H9 (cell line): ENCODE measurements around the gene CD79A. TPM values are rescaled to one million over a fixed set of nuclear protein-coding genes. Genes with fewer than 3 reads are reported as not detected.

Experiments
- DNase-seq: peaks from one replicate; pipeline ENCODE4 v3.0.0-alpha.2; 2017
- H2AFZ ChIP-seq: one replicate; pipeline ENCODE4 v1.6.1; 2013; ENCODE audit warnings: mild to moderate bottlenecking, low read length, control low read depth, moderate library complexity
- H2AK5ac ChIP-seq: 2 replicates; pipeline ENCODE4 v1.6.1; 2013; ENCODE audit warnings: low read length, control low read depth, mixed read lengths; ENCODE audit not compliant: insufficient read length
- H2BK120ac ChIP-seq: one replicate; pipeline ENCODE4 v1.6.1; 2013; ENCODE audit warnings: low read depth, mild to moderate bottlenecking, low read length, control low read depth, inconsistent platforms; ENCODE audit not compliant: poor library complexity, severe bottlenecking
- H2BK12ac ChIP-seq: 2 replicates; pipeline ENCODE4 v1.6.1; 2013; ENCODE audit warnings: low read length, control low read depth, mixed read lengths, low read depth; ENCODE audit not compliant: insufficient read length
- H2BK15ac ChIP-seq: 2 replicates; pipeline ENCODE4 v1.6.1; 2013; ENCODE audit warnings: low read depth, low read length, control low read depth
- H2BK20ac ChIP-seq: one replicate; pipeline ENCODE4 v1.6.1; 2013; ENCODE audit warnings: low read depth, mild to moderate bottlenecking, low read length, control low read depth, inconsistent platforms; ENCODE audit not compliant: poor library complexity, severe bottlenecking
- H2BK5ac ChIP-seq: 2 replicates; pipeline ENCODE4 v1.6.1; 2013; ENCODE audit warnings: low read length, control low read depth, mixed read lengths; ENCODE audit not compliant: insufficient read length
- H3K14ac ChIP-seq: 2 replicates; pipeline ENCODE4 v1.6.1; 2013; ENCODE audit warnings: low read length, control low read depth; ENCODE audit not compliant: insufficient read depth
- H3K18ac ChIP-seq: 2 replicates; pipeline ENCODE4 v1.6.1; 2013; ENCODE audit warnings: low read depth, mild to moderate bottlenecking, mixed read lengths, low read length, control low read depth; ENCODE audit not compliant: insufficient read length
- H3K23ac ChIP-seq: 2 replicates; pipeline ENCODE4 v1.6.1; 2013; ENCODE audit warnings: low read length, control low read depth, mixed read lengths, low read depth; ENCODE audit not compliant: insufficient read length
- H3K23me2 ChIP-seq: 2 replicates; pipeline ENCODE4 v1.6.1; 2013; ENCODE audit warnings: low read depth, mild to moderate bottlenecking, mixed read lengths, low read length, control low read depth; ENCODE audit not compliant: insufficient read length, poor library complexity, severe bottlenecking
- H3K27ac ChIP-seq: 2 replicates; pipeline ENCODE4 v1.5.1; 2013; ENCODE audit warnings: low read length, control low read depth, mixed read lengths, low read depth; ENCODE audit not compliant: insufficient read length
- H3K27me3 ChIP-seq: 2 replicates; pipeline ENCODE4 v1.6.1; 2013; ENCODE audit warnings: low read length, control low read depth, inconsistent platforms; ENCODE audit not compliant: insufficient read depth
- H3K4ac ChIP-seq: 2 replicates; pipeline ENCODE4 v1.6.1; 2013; ENCODE audit warnings: low read depth, mild to moderate bottlenecking, control low read depth, inconsistent platforms, low read length, moderate library complexity
- H3K4me1 ChIP-seq: 2 replicates; pipeline ENCODE4 v1.6.1; 2013; ENCODE audit warnings: low read length, control low read depth, inconsistent platforms; ENCODE audit not compliant: insufficient read depth
- H3K4me2 ChIP-seq: 2 replicates; pipeline ENCODE4 v1.6.1; 2013; ENCODE audit warnings: low read length, control low read depth, mixed read lengths; ENCODE audit not compliant: insufficient read length, insufficient read depth
- H3K56ac ChIP-seq: 2 replicates; pipeline ENCODE4 v1.6.1; 2013; ENCODE audit warnings: low read depth, mild to moderate bottlenecking, mixed read lengths, low read length, control low read depth; ENCODE audit not compliant: insufficient read length
- H3K79me1 ChIP-seq: 2 replicates; pipeline ENCODE4 v1.6.1; 2013; ENCODE audit warnings: low read depth, mild to moderate bottlenecking, moderate library complexity, low read length, control low read depth, inconsistent platforms; ENCODE audit not compliant: insufficient read depth, poor library complexity, severe bottlenecking
- H3K79me2 ChIP-seq: 2 replicates; pipeline ENCODE4 v1.6.1; 2013; ENCODE audit warnings: low read length, control low read depth, inconsistent platforms; ENCODE audit not compliant: insufficient read depth
- H3K9ac ChIP-seq: 2 replicates; pipeline ENCODE4 v1.6.1; 2013; ENCODE audit warnings: low read length, control low read depth, mixed read lengths; ENCODE audit not compliant: insufficient read length; ENCODE audit errors: extremely low read depth
- H3K9me3 ChIP-seq: one replicate; pipeline ENCODE4 v1.6.1; 2013; ENCODE audit warnings: low read depth, low read length, inconsistent platforms; ENCODE audit not compliant: control insufficient read depth
- H3T11ph ChIP-seq: one replicate; pipeline ENCODE4 v1.6.1; 2013; ENCODE audit warnings: mild to moderate bottlenecking, low read length, control low read depth, inconsistent platforms
- H4K20me1 ChIP-seq: one replicate; pipeline ENCODE4 v1.6.1; 2013; ENCODE audit not compliant: control insufficient read depth, insufficient read length, insufficient read depth
- H4K5ac ChIP-seq: 2 replicates; pipeline ENCODE4 v1.6.1; 2013; ENCODE audit warnings: low read depth, mild to moderate bottlenecking, mixed read lengths, low read length, control low read depth; ENCODE audit not compliant: insufficient read length
- H4K8ac ChIP-seq: replicated peaks from 2 replicates; pipeline ENCODE4 v1.6.1; 2013; ENCODE audit warnings: low read length, control low read depth, mixed read lengths, low read depth; ENCODE audit not compliant: insufficient read length
- H4K91ac ChIP-seq: 2 replicates; pipeline ENCODE4 v1.6.1; 2013; ENCODE audit warnings: low read depth, mild to moderate bottlenecking, moderate library complexity, mixed read lengths, low read length, control low read depth; ENCODE audit not compliant: insufficient read length
- H3K27ac Mint-ChIP-seq, 3 experiments: 2 replicates in 2 of 3; 3 replicates in 1 of 3; pipeline ENCODE4 v1.8.0; 2020 to 2021; ENCODE audit warnings: mixed read lengths in 3 of 3, mild to moderate bottlenecking in 1 of 3, moderate library complexity in 1 of 3
- H3K27me3 Mint-ChIP-seq: 2 replicates; pipeline ENCODE4 v1.8.0; 2021; ENCODE audit warnings: low read depth, mild to moderate bottlenecking, moderate library complexity, mixed read lengths
- H3K36me3 Mint-ChIP-seq, 3 experiments: 2 replicates in 2 of 3; 3 replicates in 1 of 3; pipeline ENCODE4 v1.8.0; 2020 to 2021; ENCODE audit warnings: low read depth in 3 of 3, mixed read lengths in 3 of 3; ENCODE audit not compliant: insufficient read depth in 1 of 3
- H3K4me1 Mint-ChIP-seq, 2 experiments: 2 replicates each; pipeline ENCODE4 v1.8.0; 2020; ENCODE audit warnings: mixed read lengths in 2 of 2
- H3K4me3 Mint-ChIP-seq, 2 experiments: 2 replicates in 1 of 2; 3 replicates in 1 of 2; pipeline ENCODE4 v1.8.0; 2020 to 2021; ENCODE audit warnings: mild to moderate bottlenecking in 2 of 2, mixed read lengths in 2 of 2, moderate library complexity in 1 of 2
- H3K9me3 Mint-ChIP-seq, 2 experiments: 2 replicates in 1 of 2; 3 replicates in 1 of 2; pipeline ENCODE4 v1.8.0; 2020; ENCODE audit warnings: mild to moderate bottlenecking in 2 of 2, mixed read lengths in 2 of 2, moderate library complexity in 1 of 2
- WGBS: extraction: QIAGEN DNeasy Blood & Tissue Kit; methylation state at CpG from one replicate; pipeline ENCODE4 v1.1.7; 2013; ENCODE audit warnings: missing lambda C conversion rate, low lambda C conversion rate, mixed read lengths; ENCODE audit not compliant: insufficient read length; ENCODE audit errors: extremely low coverage; 5-methylcytosine and 5-hydroxymethylcytosine counted together
- total RNA-seq: library from RNA; stranded (reverse); gene quantifications from 2 replicates; pipeline ENCODE4 v1.2.1, GENCODE V29; 2021
- TF ChIP-seq, protein P1 (sequence below): fragments of 200-600 bp; sonication (generic); conservative IDR thresholded peaks from 3 replicates; pipeline ENCODE4 v1.8.0; 2021; ENCODE audit warnings: antibody characterized with exemption, mild to moderate bottlenecking

Gene CD79A
- total RNA-seq, 1 experiment from 2014 or later: 0.22 TPM

DNA sequence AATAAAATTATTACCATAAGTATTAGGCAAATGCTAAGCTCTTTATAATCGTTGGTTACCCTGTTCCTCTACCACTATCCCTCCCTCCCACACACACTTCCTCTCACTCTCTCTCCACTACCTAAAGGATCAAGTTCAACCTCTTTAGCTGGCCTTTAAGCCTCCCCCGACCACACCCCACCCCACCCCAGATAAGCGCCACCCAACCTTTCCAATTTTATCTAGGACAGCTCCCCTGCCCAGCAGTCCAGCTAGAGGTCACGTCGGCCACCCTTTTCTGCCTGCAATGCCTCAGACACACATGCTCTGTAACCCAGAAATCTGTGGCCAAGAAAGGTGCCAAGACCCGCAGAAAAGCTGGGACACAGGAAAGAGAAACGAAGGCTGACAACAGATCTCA is 33.7 kb upstream of the CD79A start:
- TF ChIP-seq, protein P1, sequence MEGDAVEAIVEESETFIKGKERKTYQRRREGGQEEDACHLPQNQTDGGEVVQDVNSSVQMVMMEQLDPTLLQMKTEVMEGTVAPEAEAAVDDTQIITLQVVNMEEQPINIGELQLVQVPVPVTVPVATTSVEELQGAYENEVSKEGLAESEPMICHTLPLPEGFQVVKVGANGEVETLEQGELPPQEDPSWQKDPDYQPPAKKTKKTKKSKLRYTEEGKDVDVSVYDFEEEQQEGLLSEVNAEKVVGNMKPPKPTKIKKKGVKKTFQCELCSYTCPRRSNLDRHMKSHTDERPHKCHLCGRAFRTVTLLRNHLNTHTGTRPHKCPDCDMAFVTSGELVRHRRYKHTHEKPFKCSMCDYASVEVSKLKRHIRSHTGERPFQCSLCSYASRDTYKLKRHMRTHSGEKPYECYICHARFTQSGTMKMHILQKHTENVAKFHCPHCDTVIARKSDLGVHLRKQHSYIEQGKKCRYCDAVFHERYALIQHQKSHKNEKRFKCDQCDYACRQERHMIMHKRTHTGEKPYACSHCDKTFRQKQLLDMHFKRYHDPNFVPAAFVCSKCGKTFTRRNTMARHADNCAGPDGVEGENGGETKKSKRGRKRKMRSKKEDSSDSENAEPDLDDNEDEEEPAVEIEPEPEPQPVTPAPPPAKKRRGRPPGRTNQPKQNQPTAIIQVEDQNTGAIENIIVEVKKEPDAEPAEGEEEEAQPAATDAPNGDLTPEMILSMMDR: no peak
- peaks cover 0 to 6% (median 0%) of the 10 kb centered on the region in 3 experiments; a peak in 2 of 7 replicates for H3K36me3 Mint-ChIP-seq
- WGBS: no CpG with 5 or more reads among the region's 7 CpGs

More for the DNA sequence above, 33.7 kb upstream of the CD79A start:
- no peak overlapping the region for H4K5ac ChIP-seq
- H3K23ac ChIP-seq: no peak overlapping the region
- no peaks in the 10 kb centered on the region for H3K79me2 ChIP-seq
- H3K56ac ChIP-seq: no peak overlapping the region
- H3K9me3 ChIP-seq: no peaks in the 10 kb centered on the region
- Mint-ChIP-seq H3K27me3 (peaks cover 23% of the 10 kb centered on the region), H3K27ac (no peak overlapping the region), H3K9me3 (peaks cover 9 to 79% of the 10 kb centered on the region in 2 experiments; a peak in 4 of 5 replicates), H3K4me1 (no peaks in the 10 kb centered on the region), H3K4me3 (no peak overlapping the region)
- no peak for DNase-seq
- H4K91ac ChIP-seq: no peak overlapping the region
- no peak overlapping the region for H3K18ac ChIP-seq
- no peaks in the 10 kb centered on the region for H4K20me1 ChIP-seq
- peaks cover 2% of the 10 kb centered on the region for H3K23me2 ChIP-seq
- no peak overlapping the region for H3K4me2 ChIP-seq
- H2BK20ac ChIP-seq: no peak overlapping the region
- H2BK120ac ChIP-seq: no peak overlapping the region
- no peak overlapping the region for H2AFZ ChIP-seq
- no peak overlapping the region for H2AK5ac ChIP-seq
- H3K4me1 ChIP-seq: no peaks in the 10 kb centered on the region
- no peak overlapping the region for H2BK5ac ChIP-seq
- H3K79me1 ChIP-seq: no peaks in the 10 kb centered on the region
- no peak overlapping the region for H2BK15ac ChIP-seq
- H3T11ph ChIP-seq: no peak overlapping the region
- H3K27me3 ChIP-seq: no peaks in the 10 kb centered on the region
- H3K14ac ChIP-seq: no peak overlapping the region
- H2BK12ac ChIP-seq: no peak overlapping the region
- H3K9ac ChIP-seq: no peak overlapping the region
- H3K27ac ChIP-seq: no peak overlapping the region
- H3K4ac ChIP-seq: no peak overlapping the region
- no peak overlapping the region for H4K8ac ChIP-seq
